IMR-90 (cell line): ENCODE results near the gene ATG14.

Source experiments
- CEBPB ChIP-seq: IDR thresholded peaks from 2 replicates; pipeline ENCODE4 v1.6.1; 2012; ENCODE audit warnings: low read depth, low read length, improper control_type of control experiment
- MAZ ChIP-seq: IDR thresholded peaks from 2 replicates; pipeline ENCODE4 v1.6.1; 2012; ENCODE audit warnings: low read depth, mild to moderate bottlenecking, low read length, improper control_type of control experiment, moderate library complexity, borderline replicate concordance
- POLR2A ChIP-seq: IDR thresholded peaks from 2 replicates; pipeline ENCODE4 v1.6.1; 2012; ENCODE audit warnings: mild to moderate bottlenecking, low read depth, low read length
- RFX5 ChIP-seq: IDR thresholded peaks from 2 replicates; pipeline ENCODE4 v1.8.0; 2012; ENCODE audit warnings: low read depth, mild to moderate bottlenecking, low read length, moderate library complexity
- SMC3 ChIP-seq: fragments of 150-350 bp; IDR thresholded peaks from 2 replicates; pipeline ENCODE4 v1.6.1; 2016; ENCODE audit warnings: low read depth, mild to moderate bottlenecking, antibody characterized with exemption, low read length, moderate library complexity
- TF ChIP-seq, protein P1 (sequence below): conservative IDR thresholded peaks from 2 replicates; pipeline ENCODE4 v1.5.1; 2012; ENCODE audit warnings: mild to moderate bottlenecking, low read depth, low read length, improper control_type of control experiment

DNA sequence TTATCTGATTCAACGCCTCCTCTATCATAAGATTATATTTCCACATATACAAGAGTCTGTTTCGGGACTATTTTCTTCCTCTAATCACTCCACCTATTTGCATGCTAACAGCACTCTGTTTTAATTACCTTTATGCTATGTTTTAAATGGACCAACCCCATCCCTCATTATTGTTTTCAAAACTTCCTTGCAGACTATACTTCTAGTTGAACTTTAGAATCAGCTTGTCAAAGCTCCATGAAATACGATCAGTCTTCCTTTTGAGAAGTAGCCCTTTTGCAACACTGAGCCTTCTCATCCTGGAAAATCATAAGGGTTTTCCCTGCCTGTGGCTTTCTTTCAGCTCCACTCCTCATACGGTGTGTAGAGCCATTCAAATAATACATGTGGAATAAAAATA lies 36.9 kb downstream of the ATG14 start:
- TF ChIP-seq, protein P1, sequence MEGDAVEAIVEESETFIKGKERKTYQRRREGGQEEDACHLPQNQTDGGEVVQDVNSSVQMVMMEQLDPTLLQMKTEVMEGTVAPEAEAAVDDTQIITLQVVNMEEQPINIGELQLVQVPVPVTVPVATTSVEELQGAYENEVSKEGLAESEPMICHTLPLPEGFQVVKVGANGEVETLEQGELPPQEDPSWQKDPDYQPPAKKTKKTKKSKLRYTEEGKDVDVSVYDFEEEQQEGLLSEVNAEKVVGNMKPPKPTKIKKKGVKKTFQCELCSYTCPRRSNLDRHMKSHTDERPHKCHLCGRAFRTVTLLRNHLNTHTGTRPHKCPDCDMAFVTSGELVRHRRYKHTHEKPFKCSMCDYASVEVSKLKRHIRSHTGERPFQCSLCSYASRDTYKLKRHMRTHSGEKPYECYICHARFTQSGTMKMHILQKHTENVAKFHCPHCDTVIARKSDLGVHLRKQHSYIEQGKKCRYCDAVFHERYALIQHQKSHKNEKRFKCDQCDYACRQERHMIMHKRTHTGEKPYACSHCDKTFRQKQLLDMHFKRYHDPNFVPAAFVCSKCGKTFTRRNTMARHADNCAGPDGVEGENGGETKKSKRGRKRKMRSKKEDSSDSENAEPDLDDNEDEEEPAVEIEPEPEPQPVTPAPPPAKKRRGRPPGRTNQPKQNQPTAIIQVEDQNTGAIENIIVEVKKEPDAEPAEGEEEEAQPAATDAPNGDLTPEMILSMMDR, result no peak
- TF ChIP-seq SMC3 (no peak), POLR2A (no peak), CEBPB (no peak), MAZ (no peak), RFX5 (no peak)
